GM12892 (cell line): ENCODE results near the gene ADAT3.
A peak's percentile ranks its signal among the peaks of the same experiment; 100 is the strongest.

Source experiments
- DNase-seq: peaks from one replicate; pipeline ENCODE4 v3.0.0; 2011; ENCODE audit not compliant: insufficient read length
- FAIRE-seq: peaks from 2 replicates; lab custom pipeline; 2011; peaks lifted over from hg19 to GRCh38; lab: Jason Lieb, UNC
- POLR2A ChIP-seq: IDR thresholded peaks from 2 replicates; pipeline ENCODE4 v1.6.1; 2011; ENCODE audit warnings: low read depth, low read length, control low read depth
- POLR2AphosphoS5 ChIP-seq: IDR thresholded peaks from 2 replicates; pipeline ENCODE4 v1.6.1; 2011; ENCODE audit warnings: low read depth, low read length, control low read depth
- TAF1 ChIP-seq: IDR thresholded peaks from 2 replicates; pipeline ENCODE4 v1.6.1; 2011; ENCODE audit warnings: low read depth, mild to moderate bottlenecking, control low read depth, low read length, borderline replicate concordance

The ADAT3 gene

GRCh38 chr19:1941146-1942077 lies 36.2 kb downstream of the ADAT3 start, which contains the start of gene CSNK1G2:
Gene CSNK1G2, plus strand, starts transcription at chr19:1941172. Its CDS starts 28,601 bp downstream, at chr19:1969773.
- FAIRE-seq (no peak), DNase-seq (no peak)
- TF ChIP-seq POLR2AphosphoS5 (no peak), TAF1 (no peak), POLR2A (no peak)

GRCh38 chr19:1942078-1942933 lies 37.1 kb downstream of the ADAT3 start:
- DNase-seq, result peak; percentile 75
- peak; percentile 99 for FAIRE-seq
- TF ChIP-seq TAF1, result no peak
- TF ChIP-seq POLR2AphosphoS5, result no peak
- no peak; the same call in 1 of the 2 replicates for TF ChIP-seq POLR2A

GRCh38 chr19:1942934-1943555 lies 37.8 kb downstream of the ADAT3 start:
- peak; percentile 91 for FAIRE-seq
- DNase-seq, result no peak
- TF ChIP-seq TAF1 (no peak), POLR2A (no peak), POLR2AphosphoS5 (no peak)

GRCh38 chr19:1943661-1944087 lies 38.5 kb downstream of the ADAT3 start:
- TF ChIP-seq POLR2A (no peak), POLR2AphosphoS5 (no peak)
- DNase-seq (no peak), FAIRE-seq (no peak)

- TF ChIP-seq TAF1 (no peak), POLR2A (no peak), POLR2AphosphoS5 (no peak)
- DNase-seq, result no peak
- FAIRE-seq, result no peak
Observed at GRCh38 chr19:1944088-1944915, 39.1 kb downstream of the ADAT3 start.

GRCh38 chr19:1944916-1945561 lies 39.8 kb downstream of the ADAT3 start:
- no peak for DNase-seq
- FAIRE-seq, result no peak
- TF ChIP-seq POLR2AphosphoS5, result no peak
- TF ChIP-seq TAF1, result no peak
- TF ChIP-seq POLR2A, result no peak

- FAIRE-seq, result no peak
- DNase-seq, result no peak
- TF ChIP-seq TAF1, result no peak
- no peak for TF ChIP-seq POLR2A
- TF ChIP-seq POLR2AphosphoS5, result no peak
Observed at GRCh38 chr19:1945899-1946298, 40.7 kb downstream of the ADAT3 start.

- DNase-seq (no peak), FAIRE-seq (no peak)
- TF ChIP-seq TAF1 (no peak), POLR2A (no peak), POLR2AphosphoS5 (no peak)
Observed at GRCh38 chr19:1947651-1948209, 42.5 kb downstream of the ADAT3 start.

- DNase-seq (no peak), FAIRE-seq (no peak)
- TF ChIP-seq TAF1 (no peak), POLR2AphosphoS5 (no peak), POLR2A (no peak)
Observed at GRCh38 chr19:1949304-1950101, 44.3 kb downstream of the ADAT3 start.
